Stimulated activated CD4-positive, alpha-beta T cell treated with anti-CD3 and anti-CD28 coated beads, Interleukin-12 subunit alpha, Interleukin-12 subunit beta, amount 100 ng/mL, for 24 hours (primary cell): ENCODE data around the gene COL6A2.
"Not testable (repeated sequence)": the region's sequence is repeated elsewhere in the genome, so short reads cannot be mapped to it uniquely, and the experiment has no call there.

Experiments
- DNase-seq, 2 experiments: peaks; one replicate each; pipeline ENCODE4 v3.0.0-alpha.2; 2020; ENCODE audit warnings: low read depth in 2 of 2

The COL6A2 gene

GRCh38 chr21:46126309-46127238 is 28.7 kb downstream of the COL6A2 start:
- DNase-seq, result no peak

GRCh38 chr21:46127239-46128105 is 29.6 kb downstream of the COL6A2 start:
- no peak for DNase-seq

GRCh38 chr21:46128106-46128932 is 30.4 kb downstream of the COL6A2 start:
- DNase-seq, result no peak

GRCh38 chr21:46128933-46129571 is 31.1 kb downstream of the COL6A2 start:
- DNase-seq, result no peak

- DNase-seq, result no peak
Observed at GRCh38 chr21:46129846-46130651, 32.1 kb downstream of the COL6A2 start.

- no peak for DNase-seq
Observed at GRCh38 chr21:46130831-46131587, 33.1 kb downstream of the COL6A2 start.

GRCh38 chr21:46131588-46131837 is 33.6 kb downstream of the COL6A2 start:
- no peak for DNase-seq

GRCh38 chr21:46131838-46132651 is 34.1 kb downstream of the COL6A2 start:
- DNase-seq, result no peak

GRCh38 chr21:46135782-46136395 is 38.0 kb downstream of the COL6A2 start:
- DNase-seq, result no peak

GRCh38 chr21:46136739-46137349 is 38.9 kb downstream of the COL6A2 start:
- no peak for DNase-seq

- DNase-seq, result no peak
Observed at GRCh38 chr21:46137908-46138307, 40.0 kb downstream of the COL6A2 start.

- no peak for DNase-seq
Observed at GRCh38 chr21:46138383-46138970, 40.6 kb downstream of the COL6A2 start.

- no peak for DNase-seq
Observed at GRCh38 chr21:46139686-46140085, 41.8 kb downstream of the COL6A2 start.

GRCh38 chr21:46140352-46141003 is 42.6 kb downstream of the COL6A2 start:
- DNase-seq, result not testable (repeated sequence)

- no peak for DNase-seq
Observed at GRCh38 chr21:46141767-46142581, 44.1 kb downstream of the COL6A2 start.
